ENCODE results near the gene GABARAPL1.
"Not testable (repeated sequence)": the region's sequence is repeated elsewhere in the genome, so short reads cannot be mapped to it uniquely, and the experiment has no call there.

Gene GABARAPL1

GRCh38 chr12:10221846-10222245 lies 9.2 kb downstream of the GABARAPL1 start:
- no peak for TF ChIP-seq CTCF (IDR thresholded peaks at IDR 0.05; ENCODE audit: insufficient read depth, missing control alignments)
- FAIRE-seq (no peak), DNase-seq (ENCODE audit: insufficient read length, low spot score) (no peak)

- TF ChIP-seq CTCF (IDR thresholded peaks at IDR 0.05; ENCODE audit: insufficient read depth, missing control alignments), result no peak
- FAIRE-seq (no peak), DNase-seq (ENCODE audit: insufficient read length, low spot score) (no peak)
These were observed 10.5 kb downstream of the GABARAPL1 start for GRCh38 chr12:10223208-10223607.

GRCh38 chr12:10225426-10225825 lies 12.7 kb downstream of the GABARAPL1 start:
- not testable (repeated sequence) for FAIRE-seq

GRCh38 chr12:10226086-10226485 lies 13.4 kb downstream of the GABARAPL1 start:
- DNase-seq (ENCODE audit: insufficient read length, low spot score) (no peak), FAIRE-seq (no peak)
- no peak for TF ChIP-seq CTCF (IDR thresholded peaks at IDR 0.05; ENCODE audit: insufficient read depth, missing control alignments)

More at GRCh38 chr12:10225426-10225825, 12.7 kb downstream of the GABARAPL1 start:
- not testable (repeated sequence) for DNase-seq (ENCODE audit: insufficient read length, low spot score)

- no peak for DNase-seq (ENCODE audit: insufficient read length, low spot score)
- FAIRE-seq, result no peak
- no peak for TF ChIP-seq CTCF (IDR thresholded peaks at IDR 0.05; ENCODE audit: insufficient read depth, missing control alignments)
These were observed 14.1 kb downstream of the GABARAPL1 start for GRCh38 chr12:10226731-10227130.

- no peak for DNase-seq (ENCODE audit: insufficient read length, low spot score)
- FAIRE-seq, result no peak
- TF ChIP-seq CTCF (IDR thresholded peaks at IDR 0.05; ENCODE audit: insufficient read depth, missing control alignments), result no peak
These were observed 15.0 kb downstream of the GABARAPL1 start for GRCh38 chr12:10227648-10228047.

- no peak for FAIRE-seq
- no peak for TF ChIP-seq CTCF (IDR thresholded peaks at IDR 0.05; ENCODE audit: insufficient read depth, missing control alignments)
- DNase-seq (ENCODE audit: insufficient read length, low spot score), result no peak
These were observed 21.9 kb downstream of the GABARAPL1 start for GRCh38 chr12:10234562-10234961.

Data from D721Med (cell line).